HS-5 (cell line): ENCODE measurements around the gene SLC35E1.

Experiments
- DNase-seq: peaks from one replicate; pipeline ENCODE4 v3.0.0-alpha.2; 2012; ENCODE audit warnings: low read depth

The SLC35E1 gene

GRCh38 chr19:16596399-16596798 is 24.2 kb upstream of the SLC35E1 start:
- no peak for DNase-seq

- DNase-seq = no peak
Observed at GRCh38 chr19:16595097-16595496, 22.9 kb upstream of the SLC35E1 start.

- DNase-seq = no peak
Observed at GRCh38 chr19:16594681-16595091, 22.5 kb upstream of the SLC35E1 start.

- no peak for DNase-seq
Observed at GRCh38 chr19:16594131-16594586, 21.9 kb upstream of the SLC35E1 start.

- DNase-seq = no peak
Observed at GRCh38 chr19:16593181-16593580, 21.0 kb upstream of the SLC35E1 start.

GRCh38 chr19:16591803-16592556 is 19.8 kb upstream of the SLC35E1 start:
- no peak for DNase-seq

- no peak for DNase-seq
Observed at GRCh38 chr19:16590876-16591802, 18.9 kb upstream of the SLC35E1 start.

GRCh38 chr19:16589917-16590316 is 17.7 kb upstream of the SLC35E1 start:
- no peak for DNase-seq

GRCh38 chr19:16588824-16589577 is 16.8 kb upstream of the SLC35E1 start:
- no peak for DNase-seq

- no peak for DNase-seq
Observed at GRCh38 chr19:16587833-16588823, 15.9 kb upstream of the SLC35E1 start.

GRCh38 chr19:16586991-16587832 is 15.0 kb upstream of the SLC35E1 start:
- no peak for DNase-seq

GRCh38 chr19:16586477-16586871 is 14.3 kb upstream of the SLC35E1 start:
- DNase-seq = no peak

GRCh38 chr19:16585808-16586476 is 13.7 kb upstream of the SLC35E1 start:
- DNase-seq = no peak

- DNase-seq = no peak
Observed at GRCh38 chr19:16585094-16585801, 13.0 kb upstream of the SLC35E1 start.

GRCh38 chr19:16584248-16585093 is 12.3 kb upstream of the SLC35E1 start:
- peak; percentile 37 for DNase-seq

GRCh38 chr19:16582486-16583261 is 10.5 kb upstream of the SLC35E1 start:
- no peak for DNase-seq

- no peak for DNase-seq
Observed at GRCh38 chr19:16581971-16582343, 9.7 kb upstream of the SLC35E1 start.
